ENCODE measurements around the gene UBE2G2.
A peak's percentile ranks its signal among the peaks of the same experiment; 100 is the strongest.

UBE2G2 gene

GRCh38 chr21:44801468-44802395 is at the start of gene UBE2G2:
Gene UBE2G2, minus strand, starts transcription at chr21:44801820. Its CDS starts 72 bp downstream, at chr21:44801748.
- peak; percentile 68 to 91 for DNase-seq

GRCh38 chr21:44850905-44851657 is 49.5 kb upstream of the UBE2G2 start:
- DNase-seq, result no peak

GRCh38 chr21:44850208-44850800 is 48.7 kb upstream of the UBE2G2 start:
- DNase-seq, result no peak

GRCh38 chr21:44849616-44850130 is 48.1 kb upstream of the UBE2G2 start:
- peak; percentile 60 to 73 for DNase-seq

GRCh38 chr21:44848821-44849521 is 47.4 kb upstream of the UBE2G2 start:
- no peak for DNase-seq

- DNase-seq, result no peak
These were observed 45.8 kb upstream of the UBE2G2 start for GRCh38 chr21:44847261-44848056.

GRCh38 chr21:44846485-44847260 is 45.1 kb upstream of the UBE2G2 start:
- peak; percentile 57 to 65 for DNase-seq

- DNase-seq, result no peak
These were observed 44.5 kb upstream of the UBE2G2 start for GRCh38 chr21:44846224-44846484.

GRCh38 chr21:44845418-44846223 is 44.0 kb upstream of the UBE2G2 start:
- peak; percentile 62 to 67 for DNase-seq

- no peak for DNase-seq
These were observed 42.6 kb upstream of the UBE2G2 start for GRCh38 chr21:44844256-44844655.

GRCh38 chr21:44842721-44843445 is 41.3 kb upstream of the UBE2G2 start:
- no peak for DNase-seq

GRCh38 chr21:44842087-44842486 is 40.5 kb upstream of the UBE2G2 start:
- no peak for DNase-seq

GRCh38 chr21:44840771-44841170 is 39.2 kb upstream of the UBE2G2 start:
- no peak for DNase-seq

GRCh38 chr21:44838951-44839350 is 37.3 kb upstream of the UBE2G2 start:
- DNase-seq, result no peak

GRCh38 chr21:44838039-44838895 is 36.6 kb upstream of the UBE2G2 start:
- peak in 1 of 2 donors; percentile 66 for DNase-seq

GRCh38 chr21:44837537-44837936 is 35.9 kb upstream of the UBE2G2 start:
- DNase-seq, result no peak

GRCh38 chr21:44836666-44837471 is 35.2 kb upstream of the UBE2G2 start:
- DNase-seq, result peak; percentile 27 to 56

- DNase-seq, result no peak
These were observed 34.7 kb upstream of the UBE2G2 start for GRCh38 chr21:44836349-44836665.

All from inflammatory macrophage treated with lipopolysaccharide for 1 hour (primary cell).